Neuronal stem cell (in vitro differentiated cells): ENCODE results near the gene KRT39.

Source experiments
- DNase-seq: peaks from one replicate; pipeline ENCODE4 v3.0.0-alpha.2; 2013; ENCODE audit warnings: low spot score
- H2AFZ ChIP-seq: one replicate; pipeline ENCODE4 v1.6.1; 2013; ENCODE audit warnings: mild to moderate bottlenecking, low read length, inconsistent platforms
- H2AK5ac ChIP-seq: 2 replicates; pipeline ENCODE4 v1.6.1; 2013; ENCODE audit warnings: low read depth, mild to moderate bottlenecking, inconsistent platforms, low read length, moderate library complexity, mixed read lengths
- H2BK120ac ChIP-seq: 2 replicates; pipeline ENCODE4 v1.6.1; 2013; ENCODE audit warnings: low read depth, mild to moderate bottlenecking, inconsistent platforms, low read length, moderate library complexity, mixed read lengths
- H2BK12ac ChIP-seq: one replicate; pipeline ENCODE4 v1.6.1; 2013; ENCODE audit warnings: low read length, inconsistent platforms
- H2BK15ac ChIP-seq: 2 replicates; pipeline ENCODE4 v1.6.1; 2013; ENCODE audit warnings: mild to moderate bottlenecking, low read length, inconsistent platforms, mixed read lengths
- H2BK5ac ChIP-seq: one replicate; pipeline ENCODE4 v1.6.1; 2013; ENCODE audit warnings: inconsistent platforms, mild to moderate bottlenecking, low read length, moderate library complexity
- H3K14ac ChIP-seq: one replicate; pipeline ENCODE4 v1.6.1; 2013; ENCODE audit warnings: low read length, inconsistent platforms
- H3K18ac ChIP-seq: 2 replicates; pipeline ENCODE4 v1.6.1; 2013; ENCODE audit warnings: low read length, inconsistent platforms
- H3K23ac ChIP-seq: 2 replicates; pipeline ENCODE4 v1.6.1; 2013; ENCODE audit warnings: low read depth, mild to moderate bottlenecking, mixed read lengths, low read length, inconsistent platforms; ENCODE audit not compliant: poor library complexity
- H3K27ac ChIP-seq: replicated peaks from 3 replicates; pipeline ENCODE4 v1.5.1; 2013; ENCODE audit warnings: low read length, inconsistent platforms
- H3K27me3 ChIP-seq, 3 experiments: 2 replicates each; pipeline ENCODE4 v1.6.1; 2013; ENCODE audit warnings: low read length in 3 of 3, mild to moderate bottlenecking in 2 of 3, inconsistent platforms in 1 of 3, low read depth in 1 of 3, mixed read lengths in 1 of 3, moderate library complexity in 1 of 3; ENCODE audit not compliant: control insufficient read depth in 3 of 3, insufficient read depth in 3 of 3
- H3K36me3 ChIP-seq, 2 donors: replicated peaks in 1 of 2; 2 replicates each; pipeline ENCODE4 v1.6.1; 2013; ENCODE audit warnings: low read length in 2 of 2; ENCODE audit not compliant: control insufficient read depth in 2 of 2, insufficient read depth in 2 of 2
- H3K4ac ChIP-seq: 2 replicates; pipeline ENCODE4 v1.6.1; 2013; ENCODE audit warnings: inconsistent platforms, mild to moderate bottlenecking, low read length, moderate library complexity
- H3K4me1 ChIP-seq, 2 donors: 1 replicate in 1 of 2; 2 replicates in 1 of 2; pipeline ENCODE4 v1.6.1; 2013; ENCODE audit warnings: low read length in 2 of 2, low read depth in 1 of 2; ENCODE audit not compliant: control insufficient read depth in 2 of 2, insufficient read depth in 1 of 2
- H3K4me2 ChIP-seq: one replicate; pipeline ENCODE4 v1.6.1; 2013; ENCODE audit warnings: mild to moderate bottlenecking, low read length, inconsistent platforms; ENCODE audit not compliant: insufficient read depth, poor library complexity, severe bottlenecking
- H3K4me3 ChIP-seq, 2 donors: 2 replicates each; pipeline ENCODE4 v1.5.1; 2013; ENCODE audit warnings: low read length in 2 of 2, mild to moderate bottlenecking in 2 of 2, inconsistent platforms in 1 of 2, moderate library complexity in 1 of 2
- H3K79me1 ChIP-seq: one replicate; pipeline ENCODE4 v1.6.1; 2013; ENCODE audit warnings: low read depth, mild to moderate bottlenecking, inconsistent platforms, low read length, moderate library complexity
- H3K9ac ChIP-seq: one replicate; pipeline ENCODE4 v1.6.1; 2013; ENCODE audit warnings: mild to moderate bottlenecking, low read depth, low read length, inconsistent platforms; ENCODE audit not compliant: poor library complexity
- H3K9me3 ChIP-seq, 2 donors: replicated peaks in 1 of 2; 2 replicates each; pipeline versions ENCODE3 to v1.6.1; 2013; ENCODE audit warnings: low read length in 2 of 2, mild to moderate bottlenecking in 2 of 2, inconsistent platforms in 1 of 2, low read depth in 1 of 2, mixed read lengths in 1 of 2, moderate library complexity in 1 of 2; ENCODE audit not compliant: control insufficient read depth in 2 of 2, insufficient read depth in 1 of 2
- H4K8ac ChIP-seq: one replicate; pipeline ENCODE4 v1.6.1; 2013; ENCODE audit warnings: low read depth, mild to moderate bottlenecking, inconsistent platforms, low read length, moderate library complexity
- H4K91ac ChIP-seq: one replicate; pipeline ENCODE4 v1.6.1; 2013; ENCODE audit warnings: low read length, low read depth, mild to moderate bottlenecking, inconsistent platforms; ENCODE audit not compliant: poor library complexity
- WGBS, 2 donors: extraction: QIAGEN DNeasy Blood & Tissue Kit; methylation state at CpG; one replicate each; pipeline ENCODE4 v1.1.7; 2013; ENCODE audit warnings: missing lambda C conversion rate in 2 of 2, mixed read lengths in 1 of 2; ENCODE audit not compliant: insufficient read length in 2 of 2, insufficient replicate concordance in 1 of 2; ENCODE audit errors: extremely low coverage in 2 of 2; 5-methylcytosine and 5-hydroxymethylcytosine counted together

KRT39 gene

GRCh38 chr17:40967582-40967981 lies 834 bp upstream of the KRT39 start:
- H3K36me3 ChIP-seq = peaks cover 0 to 1% of the 10 kb centered on the region in 2 donors
- no peak overlapping the region for H3K4me3 ChIP-seq
- H3K4me1 ChIP-seq = no peaks in the 10 kb centered on the region
- no peak overlapping the region for H2BK120ac ChIP-seq
- no peak overlapping the region for H3K4me2 ChIP-seq
- DNase-seq = no peak
- H2AK5ac ChIP-seq = no peak overlapping the region
- H3K14ac ChIP-seq = no peak overlapping the region
- no peak overlapping the region for H2BK12ac ChIP-seq
- no peak overlapping the region for H2AFZ ChIP-seq
- H2BK15ac ChIP-seq = no peak overlapping the region
- no peak overlapping the region for H4K91ac ChIP-seq
- H3K27ac ChIP-seq = no peak overlapping the region
- peaks cover 0 to 2% (median 0%) of the 10 kb centered on the region in 3 experiments for H3K27me3 ChIP-seq
- no peak overlapping the region for H3K4ac ChIP-seq
- H3K9me3 ChIP-seq = no peaks in the 10 kb centered on the region
- no peak overlapping the region for H4K8ac ChIP-seq
- H3K18ac ChIP-seq = no peak overlapping the region
- no peak overlapping the region for H2BK5ac ChIP-seq
- H3K23ac ChIP-seq = no peak overlapping the region
- no peaks in the 10 kb centered on the region for H3K79me1 ChIP-seq
- WGBS, 2 donors = no CpG with 5 or more reads among the region's 1 CpG
- no peak overlapping the region for H3K9ac ChIP-seq

GRCh38 chr17:40963838-40964237 lies 2.9 kb downstream of the KRT39 start:
- Histone ChIP-seq H3K27me3 (peaks cover 0 to 2% (median 0%) of the 10 kb centered on the region in 3 experiments), H2AK5ac (no peak overlapping the region), H3K4me2 (no peak overlapping the region), H3K9me3 (no peaks in the 10 kb centered on the region), H2AFZ (no peak overlapping the region), H2BK15ac (no peak overlapping the region), H3K23ac (no peak overlapping the region), H3K18ac (no peak overlapping the region), H3K14ac (no peak overlapping the region), H3K27ac (no peak overlapping the region), H3K4me1 (no peaks in the 10 kb centered on the region), H2BK12ac (no peak overlapping the region), H3K4ac (no peak overlapping the region), H2BK5ac (no peak overlapping the region), H3K9ac (no peak overlapping the region), H3K79me1 (no peaks in the 10 kb centered on the region), H2BK120ac (no peak overlapping the region), H4K91ac (no peak overlapping the region), H3K4me3 (no peak overlapping the region), H4K8ac (no peak overlapping the region), H3K36me3 (no peaks in the 10 kb centered on the region)
- WGBS, 2 donors = no CpG with 5 or more reads among the region's 1 CpG
- no peak for DNase-seq

- no peaks in the 10 kb centered on the region for H3K4me1 ChIP-seq
- no peak overlapping the region for H2AFZ ChIP-seq
- WGBS, 2 donors = no CpG with 5 or more reads among the region's 4 CpGs
- no peak overlapping the region for H2BK12ac ChIP-seq
- no peak overlapping the region for H2BK15ac ChIP-seq
- H2AK5ac ChIP-seq = no peak overlapping the region
- H4K91ac ChIP-seq = no peak overlapping the region
- no peak overlapping the region for H3K9ac ChIP-seq
- H3K18ac ChIP-seq = no peak overlapping the region
- H2BK120ac ChIP-seq = no peak overlapping the region
- no peak overlapping the region for H2BK5ac ChIP-seq
- H3K36me3 ChIP-seq = no peaks in the 10 kb centered on the region
- peaks cover 0 to 2% (median 0%) of the 10 kb centered on the region in 3 experiments for H3K27me3 ChIP-seq
- no peak overlapping the region for H3K4ac ChIP-seq
- no peak for DNase-seq
- H3K14ac ChIP-seq = no peak overlapping the region
- no peak overlapping the region for H3K23ac ChIP-seq
- H3K4me3 ChIP-seq = no peak overlapping the region
- H3K79me1 ChIP-seq = no peaks in the 10 kb centered on the region
- H4K8ac ChIP-seq = no peak overlapping the region
- no peak overlapping the region for H3K4me2 ChIP-seq
- no peaks in the 10 kb centered on the region for H3K9me3 ChIP-seq
- no peak overlapping the region for H3K27ac ChIP-seq
These were observed 4.6 kb downstream of the KRT39 start for GRCh38 chr17:40962059-40962561.

GRCh38 chr17:40961591-40961990 lies 5.2 kb downstream of the KRT39 start:
- no peak for DNase-seq
- H3K4me1 ChIP-seq = no peaks in the 10 kb centered on the region
- no peak overlapping the region for H3K23ac ChIP-seq
- H3K27ac ChIP-seq = no peak overlapping the region
- no peak overlapping the region for H3K9ac ChIP-seq
- H4K8ac ChIP-seq = no peak overlapping the region
- no peak overlapping the region for H3K18ac ChIP-seq
- H3K9me3 ChIP-seq = no peaks in the 10 kb centered on the region
- H3K36me3 ChIP-seq = no peaks in the 10 kb centered on the region
- H2BK120ac ChIP-seq = no peak overlapping the region
- H2BK5ac ChIP-seq = no peak overlapping the region
- no peaks in the 10 kb centered on the region for H3K79me1 ChIP-seq
- H2BK15ac ChIP-seq = no peak overlapping the region
- no peak overlapping the region for H3K4me3 ChIP-seq
- WGBS, 2 donors = no CpG with 5 or more reads among the region's 1 CpG
- no peak overlapping the region for H2AFZ ChIP-seq
- H3K4ac ChIP-seq = no peak overlapping the region
- peaks cover 0 to 2% (median 0%) of the 10 kb centered on the region in 3 experiments for H3K27me3 ChIP-seq
- no peak overlapping the region for H2BK12ac ChIP-seq
- H3K14ac ChIP-seq = no peak overlapping the region
- H2AK5ac ChIP-seq = no peak overlapping the region
- H3K4me2 ChIP-seq = no peak overlapping the region
- no peak overlapping the region for H4K91ac ChIP-seq
